Suprapubic skin (tissue), 4 donors: ENCODE results near the gene SPATA7. TPM values are rescaled to one million over a fixed set of nuclear protein-coding genes. Genes with fewer than 3 reads are reported as not detected.

Experiments
- DNase-seq, 2 donors: peaks; one replicate each; pipeline ENCODE4 v3.0.0-alpha.2; 2019; ENCODE audit warnings: low spot score in 2 of 2
- H3K27ac ChIP-seq: fragments of 200-600 bp; sonication (generic); one replicate; pipeline ENCODE4 v1.5.1; 2019
- H3K27me3 ChIP-seq: fragments of 200-600 bp; sonication (generic); one replicate; pipeline ENCODE4 v1.5.1; 2019
- H3K36me3 ChIP-seq: fragments of 200-600 bp; sonication (generic); one replicate; pipeline ENCODE4 v1.5.1; 2019
- H3K4me1 ChIP-seq: fragments of 200-600 bp; sonication (generic); one replicate; pipeline ENCODE4 v1.5.1; 2019
- H3K4me3 ChIP-seq: fragments of 200-600 bp; sonication (generic); one replicate; pipeline ENCODE4 v1.5.1; 2019; ENCODE audit warnings: mild to moderate bottlenecking
- H3K9me3 ChIP-seq: fragments of 200-600 bp; sonication (generic); one replicate; pipeline ENCODE4 v1.5.1; 2019
- CTCF ChIP-seq, 2 donors: fragments of 200-600 bp in 1 of 2; fragments of 450-650 bp in 1 of 2; sonication (generic) in 1 of 2; IDR thresholded peaks; one replicate each; pipeline ENCODE4 v1.5.1; 2016 to 2019; ENCODE audit warnings: antibody characterized with exemption in 2 of 2, mild to moderate bottlenecking in 1 of 2, moderate library complexity in 1 of 2
- EP300 ChIP-seq: sonication (generic); formaldehyde crosslinking; IDR thresholded peaks from one replicate; pipeline ENCODE4 v1.6.1; 2017; ENCODE audit warnings: antibody characterized with exemption
- POLR2A ChIP-seq, 2 donors: fragments of 450-650 bp; IDR thresholded peaks; one replicate each; pipeline ENCODE4 v1.6.1; 2017; ENCODE audit warnings: antibody characterized with exemption in 2 of 2, mild to moderate bottlenecking in 2 of 2, moderate library complexity in 2 of 2
- POLR2AphosphoS5 ChIP-seq, 3 donors: sonication (generic); formaldehyde crosslinking; IDR thresholded peaks; one replicate each; pipeline ENCODE4 v1.6.1; 2017; ENCODE audit warnings: antibody characterized with exemption in 3 of 3
- WGBS: methylation state at CpG from one replicate; pipeline ENCODE4 v1.1.5; 2018; 5-methylcytosine and 5-hydroxymethylcytosine counted together
- total RNA-seq, 4 donors: library from RNA; depleted of rRNA; stranded (reverse); fragments of >200 nt; gene quantifications; one replicate each; pipeline ENCODE4 v1.1.0, GENCODE V29; 2016

SPATA7 gene
- total RNA-seq, 4 donors from 2014 or later, result 10.7 to 12.4 (median 11.6) TPM

- DNase-seq, result no peak
- Histone ChIP-seq H3K4me1 (no peaks in the 10 kb centered on the region), H3K9me3 (no peaks in the 10 kb centered on the region), H3K27me3 (no peaks in the 10 kb centered on the region), H3K36me3 (peaks cover 41% of the 10 kb centered on the region), H3K4me3 (no peak overlapping the region), H3K27ac (no peak overlapping the region)
- no peak for TF ChIP-seq EP300
- no peak for TF ChIP-seq POLR2AphosphoS5 (IDR thresholded peaks at IDR 0.05)
- TF ChIP-seq POLR2A (IDR thresholded peaks at IDR 0.05), result no peak
- TF ChIP-seq CTCF (IDR thresholded peaks at IDR 0.05), result no peak
Observed at GRCh38 chr14:88417594-88417993, 32.1 kb downstream of the SPATA7 start.

- Histone ChIP-seq H3K27me3 (no peaks in the 10 kb centered on the region), H3K36me3 (peaks cover 41% of the 10 kb centered on the region), H3K27ac (no peak overlapping the region), H3K4me1 (no peaks in the 10 kb centered on the region), H3K9me3 (no peaks in the 10 kb centered on the region), H3K4me3 (no peak overlapping the region)
- DNase-seq, result no peak
- WGBS, result 99% methylated on average over 3 of the region's 3 CpGs
- no peak for TF ChIP-seq CTCF (IDR thresholded peaks at IDR 0.05)
- no peak for TF ChIP-seq EP300
- no peak for TF ChIP-seq POLR2A (IDR thresholded peaks at IDR 0.05)
- TF ChIP-seq POLR2AphosphoS5 (IDR thresholded peaks at IDR 0.05), result no peak
Observed at GRCh38 chr14:88420187-88420586, 34.7 kb downstream of the SPATA7 start.

- Histone ChIP-seq H3K27ac (no peak overlapping the region), H3K36me3 (peaks cover 38% of the 10 kb centered on the region), H3K4me3 (no peak overlapping the region), H3K4me1 (no peaks in the 10 kb centered on the region), H3K9me3 (no peaks in the 10 kb centered on the region), H3K27me3 (no peaks in the 10 kb centered on the region)
- DNase-seq, result no peak
- 82% methylated on average over 4 of the region's 4 CpGs for WGBS
- no peak for TF ChIP-seq POLR2A (IDR thresholded peaks at IDR 0.05)
- TF ChIP-seq POLR2AphosphoS5 (IDR thresholded peaks at IDR 0.05), result no peak
- no peak for TF ChIP-seq CTCF (IDR thresholded peaks at IDR 0.05)
- no peak for TF ChIP-seq EP300
Observed at GRCh38 chr14:88421286-88421685, 35.8 kb downstream of the SPATA7 start.

- Histone ChIP-seq H3K9me3 (no peaks in the 10 kb centered on the region), H3K36me3 (peaks cover 35% of the 10 kb centered on the region), H3K4me1 (no peaks in the 10 kb centered on the region), H3K4me3 (no peak overlapping the region), H3K27ac (no peak overlapping the region), H3K27me3 (no peaks in the 10 kb centered on the region)
- DNase-seq, result no peak
- TF ChIP-seq POLR2A (IDR thresholded peaks at IDR 0.05), result no peak
- no peak for TF ChIP-seq POLR2AphosphoS5 (IDR thresholded peaks at IDR 0.05)
Observed at GRCh38 chr14:88422047-88422446, 36.6 kb downstream of the SPATA7 start.

GRCh38 chr14:88422919-88423650, 37.6 kb downstream of the SPATA7 start:
- DNase-seq, result no peak
- no peaks in the 10 kb centered on the region for H3K27me3 ChIP-seq
- WGBS, result 83% methylated on average over 3 of the region's 3 CpGs
- TF ChIP-seq POLR2AphosphoS5 (IDR thresholded peaks at IDR 0.05) (no peak), EP300 (no peak), CTCF (IDR thresholded peaks at IDR 0.05) (no peak), POLR2A (IDR thresholded peaks at IDR 0.05) (no peak)
- H3K27ac ChIP-seq, result no peak overlapping the region
- H3K4me3 ChIP-seq, result no peak overlapping the region
- no peaks in the 10 kb centered on the region for H3K9me3 ChIP-seq
- H3K4me1 ChIP-seq, result no peaks in the 10 kb centered on the region
- peaks cover 25% of the 10 kb centered on the region for H3K36me3 ChIP-seq

- Histone ChIP-seq H3K27ac (no peak overlapping the region), H3K27me3 (no peaks in the 10 kb centered on the region), H3K9me3 (no peaks in the 10 kb centered on the region), H3K36me3 (peaks cover 17% of the 10 kb centered on the region), H3K4me1 (no peaks in the 10 kb centered on the region), H3K4me3 (no peak overlapping the region)
- TF ChIP-seq EP300 (no peak), CTCF (IDR thresholded peaks at IDR 0.05) (no peak), POLR2A (IDR thresholded peaks at IDR 0.05) (no peak), POLR2AphosphoS5 (IDR thresholded peaks at IDR 0.05) (no peak)
- no peak for DNase-seq
Observed at GRCh38 chr14:88424573-88424972, 39.1 kb downstream of the SPATA7 start.
